Activated B cell treated with CpG ODN at 0.5 μM for 24 hours (primary cell): ENCODE results near the gene ADCK2. TPM values are rescaled to one million over a fixed set of nuclear protein-coding genes. Genes with fewer than 3 reads are reported as not detected.

ENCODE experiments used
- ATAC-seq: fragments of 200-7000 bp; cut with Tn5 transposase; one replicate; pipeline ENCODE4 v1.10.0; 2021; ENCODE audit warnings: low read depth, mild to moderate bottlenecking, moderate library complexity
- CTCF ChIA-PET: fragments of 350-600 bp; sonication (Branson Sonifier 250); formaldehyde crosslinking; loops from one replicate; lab custom pipeline; 2021; ENCODE audit warnings: antibody characterized with exemption; lab: Charles Lee
- POLR2A ChIA-PET: fragments of 350-600 bp; sonication (Branson Sonifier 250); formaldehyde crosslinking; loops from one replicate; lab custom pipeline; 2021; ENCODE audit warnings: antibody characterized with exemption; lab: Charles Lee
- DNase-seq: peaks from one replicate; pipeline ENCODE4 v3.0.0; 2022
- H3K27ac Mint-ChIP-seq: one replicate; pipeline ENCODE4 v1.8.0; 2020; ENCODE audit warnings: mixed read lengths
- H3K27me3 Mint-ChIP-seq: one replicate; pipeline ENCODE4 v1.8.0; 2021; ENCODE audit warnings: mixed read lengths
- H3K36me3 Mint-ChIP-seq: one replicate; pipeline ENCODE4 v1.8.0; 2021; ENCODE audit warnings: low read depth, mixed read lengths
- H3K4me1 Mint-ChIP-seq: one replicate; pipeline ENCODE4 v1.8.0; 2021; ENCODE audit warnings: mixed read lengths
- H3K4me3 Mint-ChIP-seq: one replicate; pipeline ENCODE4 v1.8.0; 2020; ENCODE audit warnings: mild to moderate bottlenecking, mixed read lengths
- H3K9me3 Mint-ChIP-seq: one replicate; pipeline ENCODE4 v1.8.0; 2020; ENCODE audit warnings: mixed read lengths
- CTCF ChIP-seq: fragments of 200-600 bp; IDR thresholded peaks from one replicate; pipeline ENCODE4 v1.8.0; 2022; ENCODE audit warnings: antibody characterized with exemption, mild to moderate bottlenecking
- intact Hi-C: fragments of 100-400 bp; cut with micrococcal nuclease; formaldehyde crosslinking; loops from one replicate; pipeline ENCODE4 v1.15.1; 2024
- total RNA-seq: library from RNA; stranded (reverse); gene quantifications from 2 replicates; pipeline ENCODE4 v1.2.3, GENCODE V29; 2022

Gene ADCK2
- total RNA-seq, 1 donor from 2014 or later: 19.1 TPM

DNA sequence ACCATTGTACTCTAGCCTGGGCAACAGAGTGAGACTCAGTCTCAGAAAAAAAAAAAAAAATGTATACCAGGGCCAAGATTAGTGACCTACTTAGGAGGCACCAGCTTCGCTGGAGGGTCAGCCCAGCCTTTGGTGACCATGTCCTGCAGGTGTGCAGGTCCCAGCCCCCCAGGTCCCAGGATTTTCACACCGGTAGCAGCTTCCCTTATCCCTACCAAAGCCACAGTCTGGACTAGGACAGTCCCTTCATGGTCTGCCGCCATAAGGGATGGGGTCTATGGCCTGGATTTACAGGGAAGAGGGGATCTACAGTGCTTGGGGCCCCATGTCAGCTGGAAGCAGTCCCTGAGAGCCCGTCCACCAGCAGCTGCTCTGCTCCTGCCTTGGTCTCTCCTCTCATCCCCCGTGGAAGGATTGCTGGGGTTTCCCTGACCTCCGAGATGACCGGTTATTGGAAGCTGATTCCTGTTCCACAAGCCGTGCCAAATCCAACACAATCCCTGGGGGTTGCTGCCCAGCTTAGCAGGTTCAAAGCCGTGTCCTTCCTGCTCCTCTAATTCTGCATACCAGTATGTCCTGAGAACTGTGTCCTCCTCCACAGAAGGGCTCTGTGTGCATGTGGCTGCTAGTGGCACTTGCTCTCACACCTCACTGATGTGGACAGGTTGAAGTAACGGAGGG is 12.8 kb downstream of the ADCK2 start:
- Mint-ChIP-seq H3K36me3 (peaks cover 65% of the 10 kb centered on the region), H3K4me3 (no peak overlapping the region), H3K27me3 (no peaks in the 10 kb centered on the region), H3K27ac (no peak overlapping the region), H3K4me1 (no peaks in the 10 kb centered on the region), H3K9me3 (no peaks in the 10 kb centered on the region)
- CTCF ChIA-PET: no interaction called here
- POLR2A ChIA-PET: interaction anchor here (0.9 to 1.1 kb wide), 2 partner anchors 9 to 11 kb away, joined by 4 read pairs; partner anchors contain the start of gene NDUFB2
- no peak for TF ChIP-seq CTCF
- DNase-seq (no peak), ATAC-seq (no peak)
- intact Hi-C loops: no loop called here

GRCh38 chr7:140686921-140687320 is 14.2 kb downstream of the ADCK2 start:
- Mint-ChIP-seq H3K9me3 (no peaks in the 10 kb centered on the region), H3K4me1 (no peaks in the 10 kb centered on the region), H3K27me3 (no peaks in the 10 kb centered on the region), H3K36me3 (peaks cover 64% of the 10 kb centered on the region), H3K4me3 (no peak overlapping the region), H3K27ac (no peak overlapping the region)
- ChIA-PET POLR2A (interaction anchor here (1.1 kb wide), 1 partner anchor 11 kb away, joined by 4 read pairs; no protein-coding TSS in a partner anchor), CTCF (no interaction called here)
- intact Hi-C loops: no loop called here
- no peak for TF ChIP-seq CTCF
- DNase-seq: no peak
- no peak for ATAC-seq

GRCh38 chr7:140688341-140688740 is 15.6 kb downstream of the ADCK2 start:
- Mint-ChIP-seq H3K27me3 (no peaks in the 10 kb centered on the region), H3K4me3 (no peak overlapping the region), H3K36me3 (peaks cover 72% of the 10 kb centered on the region), H3K4me1 (no peaks in the 10 kb centered on the region), H3K9me3 (no peaks in the 10 kb centered on the region), H3K27ac (no peak overlapping the region)
- ChIA-PET POLR2A (no interaction called here), CTCF (no interaction called here)
- no peak for TF ChIP-seq CTCF
- DNase-seq (no peak), ATAC-seq (no peak)
- intact Hi-C loops: no loop called here

- H3K27ac Mint-ChIP-seq: no peak overlapping the region
- H3K27me3 Mint-ChIP-seq: no peaks in the 10 kb centered on the region
- no peaks in the 10 kb centered on the region for H3K4me1 Mint-ChIP-seq
- TF ChIP-seq CTCF: no peak
- DNase-seq: no peak
- H3K4me3 Mint-ChIP-seq: no peak overlapping the region
- ChIA-PET POLR2A (interaction anchor here (0.7 kb wide), 1 partner anchor 88 kb away, joined by 3 read pairs; no protein-coding TSS in a partner anchor), CTCF (interaction anchor here (1.0 kb wide), 1 partner anchor 14 kb away, joined by 3 read pairs; no protein-coding TSS in a partner anchor)
- intact Hi-C loops: no loop called here
- peaks cover 64% of the 10 kb centered on the region for H3K36me3 Mint-ChIP-seq
- H3K9me3 Mint-ChIP-seq: no peaks in the 10 kb centered on the region
- no peak for ATAC-seq
These were observed 16.7 kb downstream of the ADCK2 start for GRCh38 chr7:140689199-140690152.
